Gastrocnemius medialis (tissue), 4 donors: Measurements from ENCODE around the gene DAPK1. TPM values are rescaled to one million over a fixed set of nuclear protein-coding genes. Genes with fewer than 3 reads are reported as not detected.

Experiments
- ATAC-seq, 2 donors: fragments of 150-250 bp; one replicate each; pipeline ENCODE4 v1.9.1; 2016
- DNase-seq, 2 donors: peaks; one replicate each; pipeline ENCODE4 v3.0.0-alpha.2; 2019
- H3K27ac ChIP-seq, 4 donors: fragments of 200-600 bp; sonication (generic); 1 replicate in 1 of 4; 2 replicates in 3 of 4; pipeline ENCODE4 v1.5.1; 2016 to 2018; ENCODE audit warnings: mild to moderate bottlenecking in 2 of 4, moderate library complexity in 1 of 4
- H3K27me3 ChIP-seq, 3 donors: fragments of 200-600 bp; sonication (generic) in 2 of 3; 1 replicate in 1 of 3; 2 replicates in 2 of 3; pipeline versions ENCODE4 v1.5.1 to v1.6.0; 2016 to 2019; ENCODE audit warnings: mild to moderate bottlenecking in 1 of 3, moderate library complexity in 1 of 3
- H3K36me3 ChIP-seq, 2 donors: fragments of 200-600 bp; sonication (generic) in 1 of 2; one replicate each; pipeline ENCODE4 v1.5.1; 2017 to 2018
- H3K4me1 ChIP-seq, 2 donors: fragments of 200-600 bp; sonication (generic) in 1 of 2; one replicate each; pipeline ENCODE4 v1.5.1; 2016 to 2017; ENCODE audit warnings: mild to moderate bottlenecking in 2 of 2
- H3K4me3 ChIP-seq, 4 donors: fragments of 200-600 bp; sonication (generic) in 3 of 4; 1 replicate in 1 of 4; 2 replicates in 3 of 4; pipeline ENCODE4 v1.5.1; 2016 to 2019; ENCODE audit warnings: mild to moderate bottlenecking in 2 of 4
- H3K9me3 ChIP-seq, 3 donors: fragments of 200-600 bp; sonication (generic) in 2 of 3; 1 replicate in 1 of 3; 2 replicates in 2 of 3; pipeline ENCODE4 v1.5.1; 2016 to 2019
- POLR2A ChIP-seq, 2 donors: fragments of 450-650 bp; IDR thresholded peaks; one replicate each; pipeline ENCODE4 v1.6.1; 2017; ENCODE audit warnings: antibody characterized with exemption in 2 of 2, mild to moderate bottlenecking in 2 of 2, moderate library complexity in 2 of 2
- in situ Hi-C, 4 donors: fragments of 200-750 bp; cut with MboI; loops; one replicate each; pipeline versions ENCODE4 v1.15.0 to v1.8.0; 2017; ENCODE audit warnings: low sequenced_read_pairs in 4 of 4
- intact Hi-C: fragments of 100-400 bp; cut with DNase I; formaldehyde crosslinking; loops from one replicate; pipeline ENCODE4 v1.15.1; 2023; ENCODE audit warnings: low total_unique reads
- total RNA-seq, 4 donors: library from RNA; depleted of rRNA; stranded (reverse); fragments of >200 nt; gene quantifications; one replicate each; pipeline versions ENCODE4 v1.1.0 to v1.2.3, GENCODE V29; 2016
- TF ChIP-seq, protein P1 (sequence below), 5 experiments: fragments of 450-650 bp in 3 of 5; fragments of 200-600 bp in 2 of 5; sonication (generic) in 2 of 5; IDR thresholded peaks in 4 of 5; conservative IDR thresholded peaks in 1 of 5; 1 replicate in 4 of 5; 2 replicates in 1 of 5; pipeline ENCODE4 v1.5.1; 2016 to 2019; ENCODE audit warnings: antibody characterized with exemption in 5 of 5, mild to moderate bottlenecking in 3 of 5, moderate library complexity in 3 of 5

The DAPK1 gene
- total RNA-seq, 4 donors from 2014 or later, result 1.2 to 4.3 (median 2.7) TPM

DNA sequence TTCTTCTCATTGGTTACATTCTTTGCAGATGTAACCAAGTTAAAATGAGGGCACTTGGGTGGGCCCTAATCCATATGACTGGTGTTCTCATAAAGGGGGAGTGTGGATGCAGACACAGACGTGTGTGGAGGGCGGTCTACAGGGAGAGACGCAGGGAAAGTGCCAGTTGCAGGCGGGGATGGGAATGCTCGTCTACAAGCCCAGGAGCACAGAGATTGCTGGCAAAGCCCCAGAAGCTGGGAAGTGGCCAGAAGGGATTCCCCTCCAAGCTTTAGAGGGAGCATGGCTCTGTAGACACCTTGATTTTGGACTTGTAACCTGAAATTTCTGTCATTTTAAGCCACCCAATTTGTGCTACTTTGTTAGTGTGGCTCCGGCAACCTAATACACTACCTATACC lies 131.4 kb downstream of the DAPK1 start:
- H3K36me3 ChIP-seq, result no peaks in the 10 kb centered on the region
- TF ChIP-seq POLR2A (IDR thresholded peaks at IDR 0.05), result no peak
- TF ChIP-seq, protein P1, sequence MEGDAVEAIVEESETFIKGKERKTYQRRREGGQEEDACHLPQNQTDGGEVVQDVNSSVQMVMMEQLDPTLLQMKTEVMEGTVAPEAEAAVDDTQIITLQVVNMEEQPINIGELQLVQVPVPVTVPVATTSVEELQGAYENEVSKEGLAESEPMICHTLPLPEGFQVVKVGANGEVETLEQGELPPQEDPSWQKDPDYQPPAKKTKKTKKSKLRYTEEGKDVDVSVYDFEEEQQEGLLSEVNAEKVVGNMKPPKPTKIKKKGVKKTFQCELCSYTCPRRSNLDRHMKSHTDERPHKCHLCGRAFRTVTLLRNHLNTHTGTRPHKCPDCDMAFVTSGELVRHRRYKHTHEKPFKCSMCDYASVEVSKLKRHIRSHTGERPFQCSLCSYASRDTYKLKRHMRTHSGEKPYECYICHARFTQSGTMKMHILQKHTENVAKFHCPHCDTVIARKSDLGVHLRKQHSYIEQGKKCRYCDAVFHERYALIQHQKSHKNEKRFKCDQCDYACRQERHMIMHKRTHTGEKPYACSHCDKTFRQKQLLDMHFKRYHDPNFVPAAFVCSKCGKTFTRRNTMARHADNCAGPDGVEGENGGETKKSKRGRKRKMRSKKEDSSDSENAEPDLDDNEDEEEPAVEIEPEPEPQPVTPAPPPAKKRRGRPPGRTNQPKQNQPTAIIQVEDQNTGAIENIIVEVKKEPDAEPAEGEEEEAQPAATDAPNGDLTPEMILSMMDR (IDR thresholded peaks at IDR 0.05 in 4 of 5, conservative IDR thresholded peaks at IDR 0.05 in 1 of 5), result no peak
- no peaks in the 10 kb centered on the region for H3K4me1 ChIP-seq
- DNase-seq, result no peak
- H3K4me3 ChIP-seq, result no peak overlapping the region
- H3K27me3 ChIP-seq, result no peaks in the 10 kb centered on the region
- no peaks in the 10 kb centered on the region for H3K9me3 ChIP-seq
- intact Hi-C loops, result no loop called here
- no peak for ATAC-seq
- H3K27ac ChIP-seq, result no peak overlapping the region
- in situ Hi-C loops, result no loop called here

DNA sequence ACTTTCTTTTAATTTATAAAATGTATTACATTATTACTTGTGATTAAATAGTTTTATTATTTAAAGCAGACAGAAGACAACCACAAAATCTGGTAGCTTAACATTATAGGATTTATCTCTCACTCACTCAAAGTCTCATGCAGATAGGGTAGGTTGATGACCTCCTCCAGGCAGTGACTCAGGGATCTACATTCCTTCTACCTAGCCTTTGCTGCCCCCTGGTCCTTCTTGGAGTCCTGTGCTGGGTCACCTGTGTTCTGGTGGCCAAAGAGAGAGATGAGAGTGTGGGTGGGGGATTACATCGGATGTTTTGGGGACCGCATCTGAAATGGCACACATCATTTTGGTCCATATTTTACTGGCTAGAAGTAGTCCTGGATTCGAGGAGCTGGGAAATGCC lies 132.6 kb downstream of the DAPK1 start:
- DNase-seq, result no peak
- no peaks in the 10 kb centered on the region for H3K4me1 ChIP-seq
- H3K27ac ChIP-seq, result no peak overlapping the region
- intact Hi-C loops (no loop called here), in situ Hi-C loops (no loop called here)
- H3K27me3 ChIP-seq, result no peaks in the 10 kb centered on the region
- no peak for ATAC-seq
- H3K36me3 ChIP-seq, result no peaks in the 10 kb centered on the region
- no peaks in the 10 kb centered on the region for H3K9me3 ChIP-seq
- no peak overlapping the region for H3K4me3 ChIP-seq
- TF ChIP-seq, protein P1 (IDR thresholded peaks at IDR 0.05 in 4 of 5, conservative IDR thresholded peaks at IDR 0.05 in 1 of 5), result no peak
- TF ChIP-seq POLR2A (IDR thresholded peaks at IDR 0.05), result no peak

DNA sequence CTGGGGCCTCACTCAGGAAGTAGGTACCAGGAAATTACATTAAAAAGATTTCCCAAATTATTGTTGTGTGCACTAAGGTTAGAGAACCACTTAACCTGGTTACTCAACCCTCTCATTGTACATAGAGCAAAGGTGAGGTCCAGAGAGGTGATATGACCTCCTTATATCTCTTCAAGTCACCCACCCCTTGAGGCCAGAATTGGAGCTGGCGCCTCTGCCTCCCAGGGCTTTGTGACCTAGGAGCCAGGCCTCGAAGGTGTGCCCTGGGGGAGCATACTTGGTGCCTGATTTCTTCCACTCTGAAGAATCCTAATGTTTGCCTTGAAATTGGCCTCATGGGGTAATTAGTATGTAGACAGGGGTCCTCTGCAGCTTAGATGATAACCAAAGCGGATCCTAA lies 133.2 kb downstream of the DAPK1 start:
- ATAC-seq, result no peak
- no peaks in the 10 kb centered on the region for H3K36me3 ChIP-seq
- H3K4me1 ChIP-seq, result no peaks in the 10 kb centered on the region
- no peaks in the 10 kb centered on the region for H3K27me3 ChIP-seq
- TF ChIP-seq, protein P1 (IDR thresholded peaks at IDR 0.05 in 4 of 5, conservative IDR thresholded peaks at IDR 0.05 in 1 of 5), result no peak
- no peak for TF ChIP-seq POLR2A (IDR thresholded peaks at IDR 0.05)
- H3K27ac ChIP-seq, result no peak overlapping the region
- intact Hi-C loops (no loop called here), in situ Hi-C loops (no loop called here)
- H3K9me3 ChIP-seq, result no peaks in the 10 kb centered on the region
- no peak overlapping the region for H3K4me3 ChIP-seq
- DNase-seq, result no peak

DNA sequence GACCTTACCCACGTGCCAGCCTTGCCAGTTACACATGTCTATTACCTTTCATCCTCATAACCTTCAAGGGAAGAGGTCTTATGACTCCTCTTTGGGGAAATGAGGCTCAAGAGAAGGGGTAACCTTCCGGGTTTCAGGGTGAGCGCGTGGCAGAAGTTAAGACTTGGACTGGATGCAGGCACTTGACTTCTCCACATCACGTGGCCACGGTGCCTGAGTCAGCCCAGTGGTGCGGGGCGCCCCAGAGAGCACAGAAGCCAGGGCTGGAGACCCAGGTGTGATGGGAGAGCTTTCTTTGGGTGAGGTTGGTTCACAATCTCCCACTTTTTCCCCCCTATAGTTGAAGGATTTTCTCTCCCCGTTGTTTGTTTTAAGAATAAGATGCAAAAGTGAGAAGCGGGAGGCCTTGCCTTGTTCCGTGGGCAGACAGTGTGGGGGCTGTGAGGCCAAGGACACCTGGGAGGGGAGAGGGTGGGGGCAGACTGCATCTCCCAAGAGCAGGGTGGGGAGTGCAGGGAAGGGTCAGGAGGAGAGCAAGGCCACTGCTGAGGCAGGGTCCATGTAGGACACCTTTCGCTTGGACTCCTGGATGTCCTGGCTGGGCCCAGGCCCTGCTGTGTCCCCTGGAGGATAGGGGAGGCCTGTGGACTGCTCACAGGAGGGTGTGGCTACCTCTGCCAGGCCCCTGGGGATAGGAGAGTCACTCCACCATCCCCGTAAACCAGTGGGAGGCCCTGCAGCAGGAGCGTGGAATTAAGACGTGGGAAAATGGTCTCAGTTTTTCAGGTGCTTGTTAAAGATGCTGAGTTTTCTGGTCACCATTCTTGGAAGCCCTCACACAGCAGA lies 138.2 kb downstream of the DAPK1 start:
- DNase-seq (no peak), ATAC-seq (no peak)
- in situ Hi-C loops, result no loop called here
- Histone ChIP-seq H3K27me3 (no peaks in the 10 kb centered on the region), H3K4me1 (no peaks in the 10 kb centered on the region), H3K9me3 (no peaks in the 10 kb centered on the region), H3K27ac (no peak overlapping the region), H3K4me3 (no peak overlapping the region), H3K36me3 (no peaks in the 10 kb centered on the region)
- intact Hi-C loops, result no loop called here
- no peak for TF ChIP-seq POLR2A (IDR thresholded peaks at IDR 0.05)
- TF ChIP-seq, protein P1 (IDR thresholded peaks at IDR 0.05 in 4 of 5, conservative IDR thresholded peaks at IDR 0.05 in 1 of 5), result no peak
